Activated naive CD4-positive, alpha-beta T cell treated with anti-CD3 and anti-CD28 coated beads, Interleukin-2, amount 10 ng/mL, durations not matched to agents 7 days and 5 days (primary cell): ENCODE measurements around the gene TMEM81.

Experiments
- CTCF ChIA-PET: fragments of 350-600 bp; sonication (Branson Sonifier 250); formaldehyde crosslinking; loops from one replicate; lab custom pipeline; 2021; ENCODE audit warnings: antibody characterized with exemption; lab: Charles Lee
- DNase-seq: peaks from one replicate; pipeline ENCODE4 v3.0.0-alpha.2; 2020
- H3K27ac Mint-ChIP-seq: one replicate; pipeline ENCODE4 v1.8.0; 2021; ENCODE audit warnings: mild to moderate bottlenecking, moderate library complexity, mixed read lengths
- H3K27me3 Mint-ChIP-seq: one replicate; pipeline ENCODE4 v1.8.0; 2021; ENCODE audit warnings: mild to moderate bottlenecking, mixed read lengths
- H3K36me3 Mint-ChIP-seq: one replicate; pipeline ENCODE4 v1.8.0; 2021; ENCODE audit warnings: mixed read lengths
- H3K4me1 Mint-ChIP-seq: one replicate; pipeline ENCODE4 v1.8.0; 2021; ENCODE audit warnings: mixed read lengths
- H3K4me3 Mint-ChIP-seq: one replicate; pipeline ENCODE4 v1.8.0; 2021; ENCODE audit warnings: mild to moderate bottlenecking, moderate library complexity, mixed read lengths
- H3K9me3 Mint-ChIP-seq: one replicate; pipeline ENCODE4 v1.8.0; 2021; ENCODE audit warnings: mixed read lengths

The TMEM81 gene

GRCh38 chr1:205046870-205047269 lies 37.4 kb downstream of the TMEM81 start:
- H3K9me3 Mint-ChIP-seq, result no peaks in the 10 kb centered on the region
- H3K27ac Mint-ChIP-seq, result no peak overlapping the region
- no peaks in the 10 kb centered on the region for H3K36me3 Mint-ChIP-seq
- H3K4me3 Mint-ChIP-seq, result no peak overlapping the region
- H3K4me1 Mint-ChIP-seq, result no peaks in the 10 kb centered on the region
- H3K27me3 Mint-ChIP-seq, result peaks cover 67% of the 10 kb centered on the region
- no peak for DNase-seq
- CTCF ChIA-PET, result interaction anchor here (1.5 kb wide), 1 partner anchor 15 kb away, joined by 4 read pairs; no protein-coding TSS in a partner anchor

- no peak for DNase-seq
- H3K27me3 Mint-ChIP-seq, result peaks cover 77% of the 10 kb centered on the region
- no peak overlapping the region for H3K27ac Mint-ChIP-seq
- CTCF ChIA-PET, result no interaction called here
- no peaks in the 10 kb centered on the region for H3K36me3 Mint-ChIP-seq
- H3K4me1 Mint-ChIP-seq, result no peaks in the 10 kb centered on the region
- H3K4me3 Mint-ChIP-seq, result no peak overlapping the region
- no peaks in the 10 kb centered on the region for H3K9me3 Mint-ChIP-seq
Measured at GRCh38 chr1:205045146-205045545, 39.1 kb downstream of the TMEM81 start.

GRCh38 chr1:205044741-205045140 lies 39.5 kb downstream of the TMEM81 start:
- CTCF ChIA-PET, result interaction anchor here (0.9 kb wide), 1 partner anchor 13 kb away, joined by 3 read pairs; no protein-coding TSS in a partner anchor
- H3K36me3 Mint-ChIP-seq, result no peaks in the 10 kb centered on the region
- no peaks in the 10 kb centered on the region for H3K4me1 Mint-ChIP-seq
- H3K27me3 Mint-ChIP-seq, result peaks cover 81% of the 10 kb centered on the region
- no peak overlapping the region for H3K4me3 Mint-ChIP-seq
- no peaks in the 10 kb centered on the region for H3K9me3 Mint-ChIP-seq
- no peak overlapping the region for H3K27ac Mint-ChIP-seq
- no peak for DNase-seq

GRCh38 chr1:205043866-205044265 lies 40.4 kb downstream of the TMEM81 start:
- no peaks in the 10 kb centered on the region for H3K9me3 Mint-ChIP-seq
- no peak for DNase-seq
- H3K27me3 Mint-ChIP-seq, result peaks cover 84% of the 10 kb centered on the region
- H3K4me3 Mint-ChIP-seq, result no peak overlapping the region
- no peak overlapping the region for H3K27ac Mint-ChIP-seq
- no peaks in the 10 kb centered on the region for H3K4me1 Mint-ChIP-seq
- H3K36me3 Mint-ChIP-seq, result no peaks in the 10 kb centered on the region
- CTCF ChIA-PET, result interaction anchor here (0.9 kb wide), 1 partner anchor 14 kb away, joined by 3 read pairs; no protein-coding TSS in a partner anchor

GRCh38 chr1:205042911-205043806 lies 41.1 kb downstream of the TMEM81 start, which contains the start of gene CNTN2:
Gene CNTN2, plus strand, starts transcription at chr1:205043212. Its CDS starts 9,974 bp downstream, at chr1:205053186.
- H3K27me3 Mint-ChIP-seq, result peaks cover 80% of the 10 kb centered on the region
- H3K4me1 Mint-ChIP-seq, result no peaks in the 10 kb centered on the region
- H3K27ac Mint-ChIP-seq, result no peak within 1 kb of the TSS
- H3K9me3 Mint-ChIP-seq, result no peaks in the 10 kb centered on the region
- no peaks in the 10 kb centered on the region for H3K36me3 Mint-ChIP-seq
- CTCF ChIA-PET, result no interaction called here
- H3K4me3 Mint-ChIP-seq, result no peak within 1 kb of the TSS
- DNase-seq, result no peak

GRCh38 chr1:205041998-205042910 lies 42.0 kb downstream of the TMEM81 start:
- Mint-ChIP-seq H3K36me3 (no peaks in the 10 kb centered on the region), H3K4me1 (no peaks in the 10 kb centered on the region), H3K9me3 (no peaks in the 10 kb centered on the region), H3K27me3 (peaks cover 78% of the 10 kb centered on the region), H3K27ac (no peak overlapping the region), H3K4me3 (no peak overlapping the region)
- no peak for DNase-seq
- CTCF ChIA-PET, result interaction anchor here (1.0 to 1.4 kb wide), 2 partner anchors 19 to 53 kb away, joined by 3 to 5 read pairs; no protein-coding TSS in a partner anchor

- DNase-seq, result no peak
- CTCF ChIA-PET, result interaction anchor here (1.0 to 1.4 kb wide), 2 partner anchors 20 to 52 kb away, joined by 3 to 5 read pairs; no protein-coding TSS in a partner anchor
- H3K27me3 Mint-ChIP-seq, result peaks cover 67% of the 10 kb centered on the region
Measured at GRCh38 chr1:205041001-205041715, 43.1 kb downstream of the TMEM81 start.

GRCh38 chr1:205038132-205038786 lies 46.0 kb downstream of the TMEM81 start:
- Mint-ChIP-seq H3K27me3 (peaks cover 42% of the 10 kb centered on the region), H3K4me3 (no peak overlapping the region), H3K36me3 (no peaks in the 10 kb centered on the region), H3K27ac (no peak overlapping the region), H3K4me1 (no peaks in the 10 kb centered on the region), H3K9me3 (no peaks in the 10 kb centered on the region)
- CTCF ChIA-PET, result interaction anchor here (1.4 kb wide), 1 partner anchor 23 kb away, joined by 9 read pairs; no protein-coding TSS in a partner anchor
- no peak for DNase-seq

More at GRCh38 chr1:205041001-205041715, 43.1 kb downstream of the TMEM81 start:
- Mint-ChIP-seq H3K9me3 (no peaks in the 10 kb centered on the region), H3K27ac (no peak overlapping the region), H3K36me3 (no peaks in the 10 kb centered on the region), H3K4me1 (no peaks in the 10 kb centered on the region), H3K4me3 (no peak overlapping the region)

DNA sequence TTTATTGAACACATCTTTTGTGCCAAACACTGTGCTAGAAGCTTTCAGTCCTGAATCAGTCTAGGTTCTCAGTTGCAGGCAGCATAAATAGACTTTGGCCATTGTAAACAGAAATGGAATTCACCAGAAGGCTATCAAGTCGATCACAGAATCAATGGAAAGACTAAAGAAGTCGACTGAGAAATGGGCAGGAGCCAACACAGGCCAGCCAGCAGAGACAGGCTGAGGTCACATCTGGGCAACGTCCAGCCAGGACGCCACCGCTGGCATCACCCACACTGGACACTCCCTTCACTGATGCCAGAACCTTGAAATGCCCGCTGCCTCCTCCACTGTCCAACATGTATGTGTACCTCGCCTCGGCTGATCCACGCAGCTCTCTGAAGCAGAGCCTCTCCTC lies 46.7 kb downstream of the TMEM81 start:
- CTCF ChIA-PET, result no interaction called here
- no peaks in the 10 kb centered on the region for H3K36me3 Mint-ChIP-seq
- no peak overlapping the region for H3K27ac Mint-ChIP-seq
- H3K27me3 Mint-ChIP-seq, result peaks cover 35% of the 10 kb centered on the region
- H3K9me3 Mint-ChIP-seq, result no peaks in the 10 kb centered on the region
- no peaks in the 10 kb centered on the region for H3K4me1 Mint-ChIP-seq
- no peak for DNase-seq
- H3K4me3 Mint-ChIP-seq, result no peak overlapping the region
